B cell (primary cell): ENCODE data around the gene SPPL2C. TPM values are rescaled to one million over a fixed set of nuclear protein-coding genes. Genes with fewer than 3 reads are reported as not detected.

Experiments
- ATAC-seq: fragments of 200-7000 bp; cut with Tn5 transposase; one replicate; pipeline ENCODE4 v1.10.0; 2021; ENCODE audit warnings: low read depth, mild to moderate bottlenecking, moderate number of reproducible peaks, moderate library complexity
- CTCF ChIA-PET: fragments of 350-600 bp; sonication (Branson Sonifier 250); formaldehyde crosslinking; loops from one replicate; lab custom pipeline; 2021; ENCODE audit warnings: antibody characterized with exemption, inconsistent platforms; lab: Charles Lee
- POLR2A ChIA-PET: fragments of 350-600 bp; sonication (Branson Sonifier 250); formaldehyde crosslinking; loops from one replicate; lab custom pipeline; 2021; ENCODE audit warnings: antibody characterized with exemption; lab: Charles Lee
- DNase-seq: peaks from one replicate; pipeline ENCODE4 v3.0.0; 2013
- H2AFZ ChIP-seq: 2 replicates; pipeline ENCODE4 v1.6.1; 2012; ENCODE audit warnings: mild to moderate bottlenecking, low read depth, low read length; ENCODE audit not compliant: insufficient read depth, poor library complexity, severe bottlenecking
- H3K27ac ChIP-seq, 2 donors: 1 replicate in 1 of 2; 2 replicates in 1 of 2; pipeline ENCODE4 v1.5.1; 2012 to 2013; ENCODE audit warnings: low read length in 2 of 2, mild to moderate bottlenecking in 2 of 2, moderate library complexity in 1 of 2
- H3K27me3 ChIP-seq, 4 experiments: fragments of 200-600 bp in 1 of 4; sonication (generic) in 1 of 4; replicated peaks in 1 of 4; 1 replicate in 2 of 4; 2 replicates in 2 of 4; pipeline versions ENCODE4 v1.6.1 to v1.7.0; 2013 to 2016; ENCODE audit warnings: low read length in 3 of 4, mild to moderate bottlenecking in 2 of 4, mixed read lengths in 1 of 4, moderate library complexity in 1 of 4; ENCODE audit not compliant: insufficient read depth in 4 of 4, control insufficient read depth in 3 of 4; ENCODE audit errors: control extremely low read depth in 1 of 4
- H3K36me3 ChIP-seq, 2 experiments: replicated peaks in 1 of 2; 1 replicate in 1 of 2; 2 replicates in 1 of 2; pipeline versions ENCODE4 v1.6.1 to v1.7.1; 2013; ENCODE audit warnings: low read length in 1 of 2; ENCODE audit not compliant: insufficient read depth in 2 of 2, control insufficient read depth in 1 of 2; ENCODE audit errors: control extremely low read depth in 1 of 2, extremely low read depth in 1 of 2
- H3K4me1 ChIP-seq, 2 donors: fragments of 200-600 bp in 1 of 2; sonication (generic) in 1 of 2; 1 replicate in 1 of 2; 2 replicates in 1 of 2; pipeline versions ENCODE4 v1.5.1 to v1.6.1; 2013 to 2017; ENCODE audit warnings: low read length in 2 of 2; ENCODE audit not compliant: control insufficient read depth in 2 of 2, insufficient read depth in 2 of 2
- H3K4me2 ChIP-seq: replicated peaks from 2 replicates; pipeline ENCODE3; 2012; ENCODE audit warnings: mild to moderate bottlenecking, low read depth, low read length; ENCODE audit not compliant: poor library complexity, severe bottlenecking
- H3K4me3 ChIP-seq, 5 experiments: fragments of 200-600 bp in 1 of 5; sonication (generic) in 1 of 5; 1 replicate in 3 of 5; 2 replicates in 2 of 5; pipeline versions ENCODE4 v1.5.1 to v1.7.0; 2011 to 2016; ENCODE audit warnings: low read length in 4 of 5, mild to moderate bottlenecking in 4 of 5, low read depth in 2 of 5, control low read depth in 1 of 5, moderate library complexity in 1 of 5; ENCODE audit not compliant: insufficient read depth in 1 of 5; ENCODE audit errors: control extremely low read depth in 1 of 5, extremely low read depth in 1 of 5
- H3K79me2 ChIP-seq: fragments of 200-600 bp; sonication (generic); one replicate; pipeline ENCODE4 v1.6.0; 2016; ENCODE audit warnings: low read length; ENCODE audit not compliant: control insufficient read depth, insufficient read depth
- H3K9ac ChIP-seq: fragments of 200-600 bp; sonication (generic); 2 replicates; pipeline ENCODE4 v1.6.1; 2017; ENCODE audit warnings: mild to moderate bottlenecking, low read length, moderate library complexity
- H3K9me3 ChIP-seq, 3 donors: one replicate each; pipeline versions ENCODE4 v1.6.1 to v1.7.1; 2013; ENCODE audit warnings: low read length in 2 of 3; ENCODE audit not compliant: control insufficient read depth in 2 of 3, insufficient read depth in 1 of 3; ENCODE audit errors: control extremely low read depth in 1 of 3
- H4K20me1 ChIP-seq: 2 replicates; pipeline ENCODE4 v1.6.0; 2012; ENCODE audit warnings: mild to moderate bottlenecking, low read length; ENCODE audit not compliant: insufficient read depth, control insufficient read depth, poor library complexity, severe bottlenecking
- H3K27ac Mint-ChIP-seq: one replicate; pipeline ENCODE4 v1.8.0; 2021; ENCODE audit warnings: mixed read lengths
- H3K27me3 Mint-ChIP-seq: one replicate; pipeline ENCODE4 v1.8.0; 2021; ENCODE audit warnings: mixed read lengths
- H3K4me1 Mint-ChIP-seq: one replicate; pipeline ENCODE4 v1.8.0; 2021; ENCODE audit warnings: mixed read lengths
- H3K4me3 Mint-ChIP-seq: one replicate; pipeline ENCODE4 v1.8.0; 2021; ENCODE audit warnings: mixed read lengths
- H3K9me3 Mint-ChIP-seq: one replicate; pipeline ENCODE4 v1.8.0; 2022; ENCODE audit warnings: mixed read lengths; ENCODE audit not compliant: insufficient read depth
- EZH2 ChIP-seq: IDR thresholded peaks from 2 replicates; pipeline ENCODE4 v1.6.1; 2012; ENCODE audit warnings: borderline replicate concordance, low read depth, mild to moderate bottlenecking, moderate library complexity, low read length; ENCODE audit not compliant: insufficient read depth, poor library complexity, severe bottlenecking
- WGBS: methylation state at CpG from one replicate; pipeline ENCODE4 v1.1.5; 2013; ENCODE audit warnings: missing lambda C conversion rate; ENCODE audit not compliant: insufficient coverage; 5-methylcytosine and 5-hydroxymethylcytosine counted together
- intact Hi-C: fragments of 100-400 bp; cut with micrococcal nuclease; formaldehyde crosslinking; loops from one replicate; pipeline ENCODE4 v1.10.0; 2022
- polyA plus RNA-seq: library from polyadenylated mRNA; depleted of rRNA; stranded (reverse); fragments of >200 nt; gene quantifications from 2 replicates; pipeline ENCODE4 v1.2.3, GENCODE V29; 2012
- total RNA-seq, 2 donors: library from RNA; stranded (reverse); fragments of 120-200 nt in 1 of 2; gene quantifications; 1 replicate in 1 of 2; 2 replicates in 1 of 2; pipeline versions ENCODE4 v1.2.3 to v1.2.4, GENCODE V29; 2013 to 2022
- TF ChIP-seq, protein P1 (sequence below): fragments of 200-600 bp; IDR thresholded peaks from one replicate; pipeline ENCODE4 v1.8.0; 2022; ENCODE audit warnings: antibody characterized with exemption, mild to moderate bottlenecking

SPPL2C gene
- total and polyA plus RNA-seq, 2 donors (not counting 1 experiment from before 2014, with no cell fraction given), result not detected

DNA sequence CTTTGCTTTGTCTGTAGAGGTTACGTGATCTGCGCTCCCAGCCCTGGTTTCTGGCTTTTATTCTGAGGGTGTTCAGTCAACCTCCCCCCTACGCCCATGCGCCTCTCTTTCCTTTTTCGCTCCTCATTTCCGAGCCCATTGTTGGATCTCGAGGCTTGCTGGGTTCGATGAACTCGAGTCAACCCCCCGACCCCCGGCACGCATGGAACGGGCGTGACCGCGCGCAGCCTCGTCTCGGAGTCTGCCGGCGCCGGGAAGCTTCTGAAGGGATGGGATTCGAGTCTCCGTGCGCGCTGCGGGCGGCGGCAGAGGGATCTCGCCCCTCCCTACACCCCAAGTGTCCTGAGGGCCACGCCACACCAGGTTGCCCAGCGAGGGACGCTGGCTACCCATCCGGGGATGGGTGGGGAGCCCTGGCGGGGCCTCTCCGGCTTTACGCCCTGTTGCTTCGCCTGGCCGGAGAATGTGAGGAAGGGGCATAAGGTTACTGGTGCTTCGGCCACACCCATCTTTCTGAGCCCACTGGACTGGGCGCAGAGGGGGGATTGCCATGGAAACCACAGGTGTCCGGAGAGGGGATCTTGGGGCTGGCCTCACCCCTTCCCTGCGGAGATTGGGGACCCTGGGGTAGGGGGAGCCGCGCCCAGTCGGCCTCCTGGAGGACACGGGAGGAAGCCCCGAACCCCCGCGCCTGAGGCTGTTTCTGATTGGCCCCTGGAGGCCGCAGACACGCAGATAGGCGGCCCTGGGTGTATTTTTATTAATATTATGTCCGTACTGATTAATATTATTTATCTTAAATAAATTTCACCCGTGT is 51.5 kb downstream of the SPPL2C start:
- peaks cover 37 to 40% of the 10 kb centered on the region in 2 donors for H3K4me1 ChIP-seq
- peak overlapping the region; percentile 93 for H2AFZ ChIP-seq
- Mint-ChIP-seq H3K9me3 (no peaks in the 10 kb centered on the region), H3K27ac (no peak overlapping the region), H3K4me1 (peaks cover 25% of the 10 kb centered on the region), H3K4me3 (peak overlapping the region; percentile 91), H3K27me3 (peaks cover 31% of the 10 kb centered on the region)
- H3K9ac ChIP-seq, result peak overlapping the region; percentile 79
- peak overlapping the region; percentile 100 for H3K4me2 ChIP-seq
- DNase-seq (peak; percentile 21), ATAC-seq (no peak)
- no peaks in the 10 kb centered on the region for H4K20me1 ChIP-seq
- H3K36me3 ChIP-seq, result no peaks in the 10 kb centered on the region
- POLR2A ChIA-PET, result no interaction called here
- TF ChIP-seq, protein P1, sequence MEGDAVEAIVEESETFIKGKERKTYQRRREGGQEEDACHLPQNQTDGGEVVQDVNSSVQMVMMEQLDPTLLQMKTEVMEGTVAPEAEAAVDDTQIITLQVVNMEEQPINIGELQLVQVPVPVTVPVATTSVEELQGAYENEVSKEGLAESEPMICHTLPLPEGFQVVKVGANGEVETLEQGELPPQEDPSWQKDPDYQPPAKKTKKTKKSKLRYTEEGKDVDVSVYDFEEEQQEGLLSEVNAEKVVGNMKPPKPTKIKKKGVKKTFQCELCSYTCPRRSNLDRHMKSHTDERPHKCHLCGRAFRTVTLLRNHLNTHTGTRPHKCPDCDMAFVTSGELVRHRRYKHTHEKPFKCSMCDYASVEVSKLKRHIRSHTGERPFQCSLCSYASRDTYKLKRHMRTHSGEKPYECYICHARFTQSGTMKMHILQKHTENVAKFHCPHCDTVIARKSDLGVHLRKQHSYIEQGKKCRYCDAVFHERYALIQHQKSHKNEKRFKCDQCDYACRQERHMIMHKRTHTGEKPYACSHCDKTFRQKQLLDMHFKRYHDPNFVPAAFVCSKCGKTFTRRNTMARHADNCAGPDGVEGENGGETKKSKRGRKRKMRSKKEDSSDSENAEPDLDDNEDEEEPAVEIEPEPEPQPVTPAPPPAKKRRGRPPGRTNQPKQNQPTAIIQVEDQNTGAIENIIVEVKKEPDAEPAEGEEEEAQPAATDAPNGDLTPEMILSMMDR, result no peak
- TF ChIP-seq EZH2, result no peak
- H3K27ac ChIP-seq, result no peak overlapping the region
- intact Hi-C loops, result loop anchor here (2.0 kb wide), 1 partner anchor 53 kb away; no protein-coding TSS in a partner anchor
- CTCF ChIA-PET, result no interaction called here
- H3K9me3 ChIP-seq, result peaks cover 0 to 20% (median 0%) of the 10 kb centered on the region in 3 donors
- WGBS, result 15% methylated on average over 37 of the region's 55 CpGs
- H3K4me3 ChIP-seq, result peak overlapping the region in 3 of 5 experiments; percentile 69 to 75 (median 75)
- no peaks in the 10 kb centered on the region for H3K79me2 ChIP-seq
- H3K27me3 ChIP-seq, result peaks cover 2 to 65% (median 44%) of the 10 kb centered on the region in 4 experiments

Other genes starting within 250 kb of the SPPL2C start
- not detected in 2 replicates for gene CRHR1, start 60.6 kb upstream of the SPPL2C start, total RNA-seq
- gene CRHR1, start 60.6 kb upstream of the SPPL2C start, polyA plus RNA-seq, result not detected in 2 replicates
- 0.19 and 0.20 TPM in 2 replicates for gene MAPT, start 49.7 kb downstream of the SPPL2C start, total RNA-seq
- 0.13 and 0.27 TPM in 2 replicates for gene MAPT, start 49.7 kb downstream of the SPPL2C start, polyA plus RNA-seq
- gene STH, start 154.4 kb downstream of the SPPL2C start, total RNA-seq, result not detected in 2 replicates
- not detected in 2 replicates for gene STH, start 154.4 kb downstream of the SPPL2C start, polyA plus RNA-seq